Measurements from ENCODE around the gene KIF26B.

KIF26B gene

DNA sequence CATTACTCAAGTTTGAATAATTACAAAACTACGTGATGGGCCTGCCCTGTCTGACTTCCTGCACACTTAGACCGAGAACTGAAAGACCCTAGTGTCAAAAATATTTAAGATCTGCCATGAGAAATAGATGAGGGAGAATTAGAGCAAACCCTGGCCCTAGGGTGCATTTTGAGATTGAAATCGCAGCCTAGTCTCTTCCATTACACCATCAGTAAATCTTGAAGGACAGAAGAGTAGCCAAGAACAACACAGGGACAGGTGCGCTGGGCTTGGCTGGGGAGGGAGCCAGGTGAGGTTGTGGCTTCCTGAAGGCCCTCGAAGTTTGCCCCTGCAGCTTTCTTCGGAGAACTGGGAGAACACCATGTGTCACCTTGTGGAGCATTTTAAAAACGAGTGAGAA, 36.7 kb upstream of the KIF26B start:
- Histone ChIP-seq H2AK5ac (ENCODE audit: low read length) (no peak overlapping the region), H3K18ac (ENCODE audit: low read length) (no peak overlapping the region), H3K27me3 (ENCODE audit: insufficient read depth, low read length, poor library complexity) (no peaks in the 10 kb centered on the region), H3K4me1 (ENCODE audit: control insufficient read depth, low read depth, low read length) (no peaks in the 10 kb centered on the region), H4K8ac (ENCODE audit: low read depth, low read length) (no peak overlapping the region), H2BK120ac (ENCODE audit: low read depth, low read length) (no peak overlapping the region), H3K56ac (ENCODE audit: low read length) (no peak overlapping the region), H3K4me2 (ENCODE audit: low read length) (no peak overlapping the region), H3K79me1 (ENCODE audit: low read length) (no peaks in the 10 kb centered on the region), H3K9ac (ENCODE audit: low read length) (no peak overlapping the region), H3K4ac (ENCODE audit: low read depth, low read length) (no peak overlapping the region), H3K27ac (ENCODE audit: low read depth, low read length) (no peak overlapping the region), H3K79me2 (ENCODE audit: control insufficient read depth, insufficient read depth, low read length) (no peaks in the 10 kb centered on the region), H3K36me3 (ENCODE audit: control insufficient read depth, insufficient read depth, low read length) (no peaks in the 10 kb centered on the region), H4K5ac (ENCODE audit: low read length) (no peak overlapping the region), H3K23ac (ENCODE audit: low read length) (no peak overlapping the region), H2BK15ac (replicated peaks; ENCODE audit: low read depth) (no peak overlapping the region), H2BK5ac (ENCODE audit: low read length) (no peak overlapping the region), H3K4me3 (ENCODE audit: low read length) (no peak overlapping the region)
- DNase-seq, result no peak
- WGBS (ENCODE audit: extremely low coverage, insufficient coverage, low lambda C conversion rate), result no CpG with 5 or more reads among the region's 7 CpGs

DNA sequence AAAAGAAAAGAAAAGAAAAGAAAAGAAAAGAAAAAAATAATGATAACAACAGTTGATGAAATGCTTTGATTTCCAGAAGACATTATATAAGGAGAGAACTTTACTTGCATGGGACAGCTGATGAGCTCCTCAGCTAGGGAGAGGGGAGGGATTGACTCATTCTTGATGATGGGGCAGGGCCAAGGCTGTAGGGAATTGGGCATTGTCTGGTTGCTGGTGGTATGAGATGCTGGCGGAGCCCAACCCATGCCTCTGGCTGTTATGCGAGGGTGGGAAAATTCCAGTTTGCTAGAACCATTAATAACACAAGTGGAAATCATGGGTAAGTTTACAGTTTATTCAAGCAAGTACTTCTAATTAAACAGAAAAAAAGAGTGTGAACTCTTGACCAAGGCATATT, 36.0 kb upstream of the KIF26B start:
- no peak overlapping the region for H3K4me3 ChIP-seq (ENCODE audit: low read length)
- WGBS (ENCODE audit: extremely low coverage, insufficient coverage, low lambda C conversion rate), result no CpG with 5 or more reads among the region's 2 CpGs

DNA sequence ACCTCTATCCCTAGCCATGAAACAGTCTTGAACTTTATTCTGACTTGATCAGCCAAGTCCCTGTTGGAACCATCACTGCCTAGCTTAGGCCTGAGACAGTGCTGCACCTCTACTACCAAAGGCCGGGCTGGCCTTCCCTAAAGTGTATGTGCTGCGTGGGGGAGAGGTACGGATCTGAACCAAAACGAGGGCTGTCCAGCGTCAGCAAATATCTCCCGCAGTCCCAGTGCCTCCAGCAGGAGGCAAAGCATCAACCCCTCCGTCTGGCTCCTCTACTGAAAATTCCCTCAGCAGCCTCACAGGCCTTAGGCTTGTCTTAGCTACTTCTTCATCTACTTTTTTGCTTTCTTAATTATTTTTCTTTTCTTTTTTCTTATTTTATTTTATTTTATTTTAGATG, 33.3 kb upstream of the KIF26B start:
- Histone ChIP-seq H3K4me3 (ENCODE audit: low read length) (no peak overlapping the region), H2BK120ac (ENCODE audit: low read depth, low read length) (no peak overlapping the region), H4K5ac (ENCODE audit: low read length) (no peak overlapping the region), H3K4me2 (ENCODE audit: low read length) (no peak overlapping the region), H3K4ac (ENCODE audit: low read depth, low read length) (no peak overlapping the region), H3K27ac (ENCODE audit: low read depth, low read length) (no peak overlapping the region), H2AK5ac (ENCODE audit: low read length) (no peak overlapping the region), H3K9ac (ENCODE audit: low read length) (no peak overlapping the region), H3K4me1 (ENCODE audit: control insufficient read depth, low read depth, low read length) (no peaks in the 10 kb centered on the region), H3K36me3 (ENCODE audit: control insufficient read depth, insufficient read depth, low read length) (no peaks in the 10 kb centered on the region), H3K79me2 (ENCODE audit: control insufficient read depth, insufficient read depth, low read length) (no peaks in the 10 kb centered on the region), H3K27me3 (ENCODE audit: insufficient read depth, low read length, poor library complexity) (no peaks in the 10 kb centered on the region), H4K8ac (ENCODE audit: low read depth, low read length) (no peak overlapping the region), H2BK5ac (ENCODE audit: low read length) (no peak overlapping the region), H2BK15ac (replicated peaks; ENCODE audit: low read depth) (no peak overlapping the region), H3K18ac (ENCODE audit: low read length) (no peak overlapping the region), H3K56ac (ENCODE audit: low read length) (no peak overlapping the region), H3K79me1 (ENCODE audit: low read length) (no peaks in the 10 kb centered on the region), H3K23ac (ENCODE audit: low read length) (no peak overlapping the region)
- WGBS (ENCODE audit: extremely low coverage, insufficient coverage, low lambda C conversion rate), result no CpG with 5 or more reads among the region's 7 CpGs
- peak; percentile 31 for DNase-seq

More for the DNA sequence above, 36.0 kb upstream of the KIF26B start:
- H3K27ac ChIP-seq (ENCODE audit: low read depth, low read length), result no peak overlapping the region
- H2BK5ac ChIP-seq (ENCODE audit: low read length), result no peak overlapping the region
- no peaks in the 10 kb centered on the region for H3K27me3 ChIP-seq (ENCODE audit: insufficient read depth, low read length, poor library complexity)
- no peak for DNase-seq
- H3K79me1 ChIP-seq (ENCODE audit: low read length), result no peaks in the 10 kb centered on the region
- no peaks in the 10 kb centered on the region for H3K4me1 ChIP-seq (ENCODE audit: control insufficient read depth, low read depth, low read length)
- H4K5ac ChIP-seq (ENCODE audit: low read length), result no peak overlapping the region
- H2BK120ac ChIP-seq (ENCODE audit: low read depth, low read length), result no peak overlapping the region
- no peak overlapping the region for H2AK5ac ChIP-seq (ENCODE audit: low read length)
- H2BK15ac ChIP-seq (replicated peaks; ENCODE audit: low read depth), result no peak overlapping the region
- no peak overlapping the region for H4K8ac ChIP-seq (ENCODE audit: low read depth, low read length)
- H3K79me2 ChIP-seq (ENCODE audit: control insufficient read depth, insufficient read depth, low read length), result no peaks in the 10 kb centered on the region
- H3K9ac ChIP-seq (ENCODE audit: low read length), result no peak overlapping the region
- H3K4me2 ChIP-seq (ENCODE audit: low read length), result no peak overlapping the region
- H3K23ac ChIP-seq (ENCODE audit: low read length), result no peak overlapping the region
- H3K18ac ChIP-seq (ENCODE audit: low read length), result no peak overlapping the region
- H3K4ac ChIP-seq (ENCODE audit: low read depth, low read length), result no peak overlapping the region
- H3K56ac ChIP-seq (ENCODE audit: low read length), result no peak overlapping the region
- no peaks in the 10 kb centered on the region for H3K36me3 ChIP-seq (ENCODE audit: control insufficient read depth, insufficient read depth, low read length)

DNA sequence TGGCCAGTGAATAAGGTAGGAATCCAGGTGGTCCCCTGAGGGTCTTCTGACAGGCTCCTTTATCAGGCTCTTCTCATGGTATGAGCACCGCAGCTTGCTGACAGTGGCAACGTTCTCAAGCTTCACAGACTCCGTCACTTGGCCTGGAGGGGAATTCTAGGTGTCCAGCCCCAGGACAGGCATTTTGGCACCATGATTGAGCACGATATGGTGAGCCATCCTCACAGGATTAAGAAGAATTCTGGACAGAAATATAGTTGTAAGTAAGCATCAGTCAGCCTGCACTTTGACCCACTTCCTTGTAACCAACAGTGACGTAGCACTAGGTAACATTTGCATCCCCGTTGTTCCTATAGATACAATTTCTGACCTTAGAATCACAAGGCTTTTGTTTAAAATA, 30.5 kb upstream of the KIF26B start:
- H2BK5ac ChIP-seq (ENCODE audit: low read length), result no peak overlapping the region
- H3K56ac ChIP-seq (ENCODE audit: low read length), result no peak overlapping the region
- no peaks in the 10 kb centered on the region for H3K27me3 ChIP-seq (ENCODE audit: insufficient read depth, low read length, poor library complexity)
- no peak overlapping the region for H3K4me3 ChIP-seq (ENCODE audit: low read length)
- no peak overlapping the region for H2AK5ac ChIP-seq (ENCODE audit: low read length)
- no peaks in the 10 kb centered on the region for H3K79me1 ChIP-seq (ENCODE audit: low read length)
- no peak overlapping the region for H2BK120ac ChIP-seq (ENCODE audit: low read depth, low read length)
- no peak overlapping the region for H3K23ac ChIP-seq (ENCODE audit: low read length)
- no peak overlapping the region for H2BK15ac ChIP-seq (replicated peaks; ENCODE audit: low read depth)
- H3K4ac ChIP-seq (ENCODE audit: low read depth, low read length), result no peak overlapping the region
- H4K5ac ChIP-seq (ENCODE audit: low read length), result no peak overlapping the region
- H3K4me2 ChIP-seq (ENCODE audit: low read length), result no peak overlapping the region
- no peak for DNase-seq
- no peak overlapping the region for H3K9ac ChIP-seq (ENCODE audit: low read length)
- WGBS (ENCODE audit: extremely low coverage, insufficient coverage, low lambda C conversion rate), result no CpG with 5 or more reads among the region's 6 CpGs
- H3K27ac ChIP-seq (ENCODE audit: low read depth, low read length), result no peak overlapping the region
- H3K4me1 ChIP-seq (ENCODE audit: control insufficient read depth, low read depth, low read length), result no peaks in the 10 kb centered on the region
- no peak overlapping the region for H3K18ac ChIP-seq (ENCODE audit: low read length)
- no peaks in the 10 kb centered on the region for H3K36me3 ChIP-seq (ENCODE audit: control insufficient read depth, insufficient read depth, low read length)
- no peak overlapping the region for H4K8ac ChIP-seq (ENCODE audit: low read depth, low read length)
- H3K79me2 ChIP-seq (ENCODE audit: control insufficient read depth, insufficient read depth, low read length), result no peaks in the 10 kb centered on the region

DNA sequence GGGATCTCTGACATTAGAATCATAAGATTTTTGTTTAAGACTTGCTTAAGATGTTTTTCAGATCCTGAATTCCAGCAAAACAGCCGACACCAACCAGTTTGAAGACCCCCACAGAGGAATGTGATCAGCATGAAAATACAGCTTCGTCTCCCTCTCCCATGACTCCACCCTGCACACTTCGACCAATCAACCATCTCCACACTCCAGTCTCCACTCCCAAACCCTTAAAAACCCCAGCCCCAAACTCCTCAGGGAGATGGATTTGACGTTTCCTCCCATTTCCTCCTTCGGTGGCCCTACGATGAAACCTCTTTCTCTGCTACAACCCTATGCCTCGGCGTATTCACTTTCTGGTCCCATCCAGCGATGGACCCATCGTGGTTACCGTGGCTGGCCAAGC, 30.1 kb upstream of the KIF26B start:
- Histone ChIP-seq H3K18ac (ENCODE audit: low read length) (no peak overlapping the region), H3K27ac (ENCODE audit: low read depth, low read length) (no peak overlapping the region), H3K4ac (ENCODE audit: low read depth, low read length) (no peak overlapping the region), H3K56ac (ENCODE audit: low read length) (no peak overlapping the region), H2BK120ac (ENCODE audit: low read depth, low read length) (no peak overlapping the region), H2AK5ac (ENCODE audit: low read length) (no peak overlapping the region), H4K5ac (ENCODE audit: low read length) (no peak overlapping the region), H3K23ac (ENCODE audit: low read length) (no peak overlapping the region), H3K4me2 (ENCODE audit: low read length) (no peak overlapping the region), H3K36me3 (ENCODE audit: control insufficient read depth, insufficient read depth, low read length) (no peaks in the 10 kb centered on the region), H3K9ac (ENCODE audit: low read length) (no peak overlapping the region), H2BK5ac (ENCODE audit: low read length) (no peak overlapping the region), H3K79me2 (ENCODE audit: control insufficient read depth, insufficient read depth, low read length) (no peaks in the 10 kb centered on the region), H2BK15ac (replicated peaks; ENCODE audit: low read depth) (no peak overlapping the region), H3K4me3 (ENCODE audit: low read length) (no peak overlapping the region), H3K79me1 (ENCODE audit: low read length) (no peaks in the 10 kb centered on the region), H3K4me1 (ENCODE audit: control insufficient read depth, low read depth, low read length) (no peaks in the 10 kb centered on the region), H3K27me3 (ENCODE audit: insufficient read depth, low read length, poor library complexity) (no peaks in the 10 kb centered on the region), H4K8ac (ENCODE audit: low read depth, low read length) (no peak overlapping the region)
- DNase-seq, result no peak
- no CpG with 5 or more reads among the region's 11 CpGs for WGBS (ENCODE audit: extremely low coverage, insufficient coverage, low lambda C conversion rate)

DNA sequence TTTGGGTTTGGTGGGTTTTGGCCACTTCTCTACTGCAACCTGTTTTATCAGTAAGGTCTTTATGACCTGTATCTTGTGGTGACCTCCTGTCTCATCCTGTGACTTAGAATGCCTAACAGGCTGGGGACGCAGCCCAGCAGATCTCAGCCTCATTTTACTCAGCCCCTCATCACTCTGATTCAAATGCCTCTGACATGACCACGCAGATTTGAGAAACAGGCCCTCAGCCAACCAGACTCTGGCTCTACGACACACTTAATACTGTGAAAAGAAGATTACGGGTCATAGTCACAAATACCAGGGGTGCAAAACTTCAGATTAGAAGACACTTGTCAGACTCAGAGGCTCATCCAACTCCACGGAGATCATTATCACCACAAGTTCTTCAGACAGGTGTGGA, 28.3 kb upstream of the KIF26B start:
- Histone ChIP-seq H3K56ac (ENCODE audit: low read length) (no peak overlapping the region), H4K8ac (ENCODE audit: low read depth, low read length) (no peak overlapping the region), H2BK120ac (ENCODE audit: low read depth, low read length) (no peak overlapping the region), H3K36me3 (ENCODE audit: control insufficient read depth, insufficient read depth, low read length) (no peaks in the 10 kb centered on the region), H2BK5ac (ENCODE audit: low read length) (no peak overlapping the region), H3K9ac (ENCODE audit: low read length) (no peak overlapping the region), H2BK15ac (replicated peaks; ENCODE audit: low read depth) (no peak overlapping the region), H3K79me2 (ENCODE audit: control insufficient read depth, insufficient read depth, low read length) (no peaks in the 10 kb centered on the region), H3K4ac (ENCODE audit: low read depth, low read length) (no peak overlapping the region), H3K27me3 (ENCODE audit: insufficient read depth, low read length, poor library complexity) (no peaks in the 10 kb centered on the region), H4K5ac (ENCODE audit: low read length) (no peak overlapping the region), H3K23ac (ENCODE audit: low read length) (no peak overlapping the region), H3K4me3 (ENCODE audit: low read length) (no peak overlapping the region), H3K27ac (ENCODE audit: low read depth, low read length) (no peak overlapping the region), H3K4me2 (ENCODE audit: low read length) (no peak overlapping the region), H3K4me1 (ENCODE audit: control insufficient read depth, low read depth, low read length) (no peaks in the 10 kb centered on the region), H2AK5ac (ENCODE audit: low read length) (no peak overlapping the region), H3K18ac (ENCODE audit: low read length) (no peak overlapping the region), H3K79me1 (ENCODE audit: low read length) (no peaks in the 10 kb centered on the region)
- WGBS (ENCODE audit: extremely low coverage, insufficient coverage, low lambda C conversion rate), result no CpG with 5 or more reads among the region's 5 CpGs
- DNase-seq, result no peak

All from mesendoderm (in vitro differentiated cells).